HG03558 (cell line): Measurements from ENCODE around the gene SPRR3.

ENCODE experiments used
- ATAC-seq: cut with Tn5 transposase; IDR thresholded peaks from one replicate; pipeline ENCODE4 v1.9.1; 2021; ENCODE audit warnings: moderate number of reproducible peaks; ENCODE audit not compliant: unreplicated experiment; ENCODE audit errors: extremely low read depth

The SPRR3 gene

GRCh38 chr1:153001382-153001781 lies at the start of gene SPRR3:
TSS of gene SPRR3 (plus strand) at chr1:153001749. CDS start at chr1:153003021, 1,272 bp downstream.
- no peak for ATAC-seq

GRCh38 chr1:152953761-152954160 lies 47.8 kb upstream of the SPRR3 start:
- no peak for ATAC-seq

GRCh38 chr1:152954436-152954835 lies 47.1 kb upstream of the SPRR3 start:
- ATAC-seq: no peak

- ATAC-seq: no peak
Observed at GRCh38 chr1:152957561-152957960, 44.0 kb upstream of the SPRR3 start.

- ATAC-seq: no peak
Observed at GRCh38 chr1:152959273-152959672, 42.3 kb upstream of the SPRR3 start.

GRCh38 chr1:152959801-152960451 lies 41.6 kb upstream of the SPRR3 start:
- no peak for ATAC-seq

- no peak for ATAC-seq
Observed at GRCh38 chr1:152960452-152961044, 41.0 kb upstream of the SPRR3 start.

GRCh38 chr1:152961226-152961891 lies 40.2 kb upstream of the SPRR3 start:
- ATAC-seq: no peak

GRCh38 chr1:152962876-152963415 lies 38.6 kb upstream of the SPRR3 start:
- ATAC-seq: no peak

- no peak for ATAC-seq
Observed at GRCh38 chr1:152964536-152964935, 37.0 kb upstream of the SPRR3 start.

GRCh38 chr1:152965853-152966252 lies 35.7 kb upstream of the SPRR3 start:
- ATAC-seq: no peak

GRCh38 chr1:152967201-152967600 lies 34.3 kb upstream of the SPRR3 start:
- ATAC-seq: no peak

- ATAC-seq: peak; percentile 94
Observed at GRCh38 chr1:152968248-152968647, 33.3 kb upstream of the SPRR3 start.

- no peak for ATAC-seq
Observed at GRCh38 chr1:152969036-152969435, 32.5 kb upstream of the SPRR3 start.

GRCh38 chr1:152970495-152970894 lies 31.1 kb upstream of the SPRR3 start, which contains the start of gene SPRR4:
TSS of gene SPRR4 (plus strand) at chr1:152970648. CDS start at chr1:152971891, 1,243 bp downstream.
- no peak for ATAC-seq

GRCh38 chr1:152972196-152972886 lies 29.2 kb upstream of the SPRR3 start:
- ATAC-seq: no peak

GRCh38 chr1:152976688-152977087 lies 24.9 kb upstream of the SPRR3 start:
- no peak for ATAC-seq

GRCh38 chr1:152977614-152978013 lies 23.9 kb upstream of the SPRR3 start:
- ATAC-seq: no peak

GRCh38 chr1:152980676-152981075 lies 20.9 kb upstream of the SPRR3 start:
- no peak for ATAC-seq

GRCh38 chr1:152981146-152981871 lies 20.2 kb upstream of the SPRR3 start:
- ATAC-seq: no peak
